ENCODE measurements around the gene CCL22. TPM values are rescaled to one million over a fixed set of nuclear protein-coding genes. Genes with fewer than 3 reads are reported as not detected.
"Not testable (repeated sequence)": the region's sequence is repeated elsewhere in the genome, so short reads cannot be mapped to it uniquely, and the experiment has no call there.

The CCL22 gene
- total RNA-seq, 2 donors from 2014 or later, result 0.24 to 1.7 TPM

DNA sequence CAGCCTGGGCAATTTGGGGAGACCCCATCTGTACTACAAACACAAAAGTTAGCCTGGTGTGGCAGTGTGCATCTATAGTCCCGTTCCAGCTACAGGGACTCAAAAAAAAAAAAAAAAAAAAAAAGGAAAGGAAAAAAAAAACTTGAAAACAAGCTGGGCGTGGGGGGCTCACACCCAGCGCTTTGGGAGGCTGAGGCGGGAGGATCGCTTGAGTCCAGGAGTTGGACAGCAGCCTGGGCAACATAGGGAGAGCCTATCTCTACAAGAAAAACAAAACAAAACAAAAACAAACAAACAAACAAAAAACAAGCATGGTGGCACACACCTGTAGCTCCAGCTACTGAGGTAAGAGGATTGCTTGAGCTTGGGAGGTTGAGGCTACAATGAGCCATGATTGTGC lies 33.1 kb downstream of the CCL22 start:
- H3K4me1 ChIP-seq, result no peaks in the 10 kb centered on the region
- DNase-seq, result no peak
- no peak overlapping the region for H3K9ac ChIP-seq (ENCODE audit: low read depth in 2 of 2, low read length in 2 of 2)
- no peak overlapping the region for H3K27ac ChIP-seq
- no peaks in the 10 kb centered on the region for H3K9me3 ChIP-seq
- no peak overlapping the region for H3K4me3 ChIP-seq
- TF ChIP-seq, protein P1, sequence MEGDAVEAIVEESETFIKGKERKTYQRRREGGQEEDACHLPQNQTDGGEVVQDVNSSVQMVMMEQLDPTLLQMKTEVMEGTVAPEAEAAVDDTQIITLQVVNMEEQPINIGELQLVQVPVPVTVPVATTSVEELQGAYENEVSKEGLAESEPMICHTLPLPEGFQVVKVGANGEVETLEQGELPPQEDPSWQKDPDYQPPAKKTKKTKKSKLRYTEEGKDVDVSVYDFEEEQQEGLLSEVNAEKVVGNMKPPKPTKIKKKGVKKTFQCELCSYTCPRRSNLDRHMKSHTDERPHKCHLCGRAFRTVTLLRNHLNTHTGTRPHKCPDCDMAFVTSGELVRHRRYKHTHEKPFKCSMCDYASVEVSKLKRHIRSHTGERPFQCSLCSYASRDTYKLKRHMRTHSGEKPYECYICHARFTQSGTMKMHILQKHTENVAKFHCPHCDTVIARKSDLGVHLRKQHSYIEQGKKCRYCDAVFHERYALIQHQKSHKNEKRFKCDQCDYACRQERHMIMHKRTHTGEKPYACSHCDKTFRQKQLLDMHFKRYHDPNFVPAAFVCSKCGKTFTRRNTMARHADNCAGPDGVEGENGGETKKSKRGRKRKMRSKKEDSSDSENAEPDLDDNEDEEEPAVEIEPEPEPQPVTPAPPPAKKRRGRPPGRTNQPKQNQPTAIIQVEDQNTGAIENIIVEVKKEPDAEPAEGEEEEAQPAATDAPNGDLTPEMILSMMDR (IDR thresholded peaks at IDR 0.05), result no peak
- no peaks in the 10 kb centered on the region for H3K36me3 ChIP-seq
- H3K27me3 ChIP-seq, result no peaks in the 10 kb centered on the region
- intact Hi-C loops (cut with DNase I), result no loop called here

DNA sequence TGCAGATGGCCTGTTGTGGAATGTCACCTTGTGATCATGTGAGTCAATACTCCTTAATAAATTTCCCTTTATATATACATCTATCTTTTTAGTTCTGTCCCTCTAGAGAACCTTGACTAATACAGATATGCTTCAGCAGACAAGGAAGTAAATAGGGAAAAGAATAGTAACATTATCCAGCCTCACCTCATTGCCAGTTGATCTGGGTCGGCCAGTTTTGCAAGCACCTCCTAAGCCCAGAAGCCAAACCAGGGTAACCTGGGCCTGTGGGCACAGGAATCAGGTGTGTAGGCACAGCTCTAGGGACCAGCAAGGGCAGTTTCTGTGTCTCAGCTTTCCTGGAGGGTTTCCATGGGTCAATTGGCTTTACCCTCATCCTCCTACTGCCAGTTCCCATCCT lies 34.1 kb downstream of the CCL22 start:
- intact Hi-C loops (cut with DNase I), result no loop called here
- Histone ChIP-seq H3K4me3 (no peak overlapping the region), H3K27ac (no peak overlapping the region), H3K36me3 (no peaks in the 10 kb centered on the region), H3K9ac (ENCODE audit: low read depth in 2 of 2, low read length in 2 of 2) (no peak overlapping the region), H3K9me3 (no peaks in the 10 kb centered on the region), H3K4me1 (no peaks in the 10 kb centered on the region), H3K27me3 (no peaks in the 10 kb centered on the region)
- TF ChIP-seq, protein P1 (IDR thresholded peaks at IDR 0.05), result no peak
- no peak for DNase-seq

DNA sequence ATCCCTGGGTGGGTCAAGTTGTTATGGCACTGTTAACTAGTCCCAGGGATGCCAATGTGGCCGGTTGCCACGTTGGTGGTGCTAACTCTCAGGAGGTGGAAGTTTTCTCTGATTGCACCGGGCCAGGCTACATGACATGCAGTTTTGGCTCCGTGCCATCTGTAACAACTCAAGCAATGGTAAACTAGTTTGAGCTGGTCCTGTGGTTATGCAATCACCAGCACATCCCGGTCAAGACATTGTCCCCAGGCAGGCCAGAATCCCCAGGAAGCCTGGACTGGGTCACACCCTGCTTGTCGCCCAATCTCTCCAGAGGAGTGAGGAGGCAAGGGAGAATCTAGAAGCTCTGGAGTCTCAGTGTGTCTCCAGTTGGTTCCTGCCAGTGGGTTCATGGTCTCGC lies 35.9 kb downstream of the CCL22 start:
- Histone ChIP-seq H3K27ac (no peak overlapping the region), H3K4me1 (no peaks in the 10 kb centered on the region), H3K9me3 (no peaks in the 10 kb centered on the region), H3K36me3 (no peaks in the 10 kb centered on the region), H3K4me3 (no peak overlapping the region), H3K9ac (ENCODE audit: low read depth in 2 of 2, low read length in 2 of 2) (no peak overlapping the region), H3K27me3 (no peaks in the 10 kb centered on the region)
- DNase-seq, result peak; percentile 76
- TF ChIP-seq, protein P1 (IDR thresholded peaks at IDR 0.05), result no peak
- intact Hi-C loops (cut with DNase I), result no loop called here

DNA sequence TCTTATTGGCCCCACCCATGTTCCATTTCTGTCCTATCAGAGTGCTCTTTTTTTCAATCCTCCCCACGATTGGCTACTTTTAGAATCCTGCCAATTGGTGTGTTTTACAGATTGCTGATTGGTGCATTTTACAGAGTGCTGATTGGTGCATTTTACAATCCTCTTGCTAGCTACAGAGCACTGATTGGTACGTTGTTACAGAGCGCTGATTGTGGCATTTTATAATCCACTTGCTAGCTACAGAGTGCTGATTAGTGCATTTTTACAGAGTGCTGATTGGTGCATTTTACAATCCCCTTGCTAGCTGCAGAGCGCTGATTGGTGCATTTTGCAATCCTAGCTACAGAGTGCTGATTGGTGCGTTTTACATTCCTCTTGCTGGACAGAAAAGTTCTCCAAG lies 36.4 kb downstream of the CCL22 start:
- no peaks in the 10 kb centered on the region for H3K4me1 ChIP-seq
- H3K4me3 ChIP-seq, result no peak overlapping the region
- intact Hi-C loops (cut with DNase I), result no loop called here
- H3K27ac ChIP-seq, result no peak overlapping the region
- no peaks in the 10 kb centered on the region for H3K9me3 ChIP-seq
- no peaks in the 10 kb centered on the region for H3K36me3 ChIP-seq
- no peak overlapping the region for H3K9ac ChIP-seq (ENCODE audit: low read depth in 2 of 2, low read length in 2 of 2)
- DNase-seq, result no peak
- TF ChIP-seq, protein P1 (IDR thresholded peaks at IDR 0.05), result no peak
- H3K27me3 ChIP-seq, result no peaks in the 10 kb centered on the region

DNA sequence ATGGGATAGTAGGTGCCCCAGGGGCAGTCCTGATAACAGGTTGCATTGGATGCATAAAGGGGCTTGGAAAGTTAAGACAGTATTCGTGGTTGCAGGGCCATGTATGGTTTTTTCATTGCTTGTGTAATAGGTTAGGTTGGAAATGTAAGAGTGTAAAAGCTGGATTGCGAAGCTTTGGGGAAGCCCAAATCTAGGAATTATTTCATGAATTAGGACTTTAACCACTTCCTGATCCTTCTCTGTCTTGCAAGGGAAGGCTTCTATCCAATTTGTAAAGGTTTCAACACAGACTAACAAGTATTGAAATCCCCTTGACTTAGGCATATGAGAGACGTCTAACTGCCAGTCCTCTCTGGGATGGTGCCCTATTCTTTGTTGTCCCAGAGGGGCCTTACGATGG lies 38.2 kb downstream of the CCL22 start:
- no peak overlapping the region for H3K27ac ChIP-seq
- no peak for DNase-seq
- no peak overlapping the region for H3K4me3 ChIP-seq
- H3K27me3 ChIP-seq, result no peaks in the 10 kb centered on the region
- H3K9me3 ChIP-seq, result no peaks in the 10 kb centered on the region
- H3K36me3 ChIP-seq, result no peaks in the 10 kb centered on the region
- H3K4me1 ChIP-seq, result no peaks in the 10 kb centered on the region
- no peak overlapping the region for H3K9ac ChIP-seq (ENCODE audit: low read depth in 2 of 2, low read length in 2 of 2)
- TF ChIP-seq, protein P1 (IDR thresholded peaks at IDR 0.05), result no peak
- intact Hi-C loops (cut with DNase I), result no loop called here

DNA sequence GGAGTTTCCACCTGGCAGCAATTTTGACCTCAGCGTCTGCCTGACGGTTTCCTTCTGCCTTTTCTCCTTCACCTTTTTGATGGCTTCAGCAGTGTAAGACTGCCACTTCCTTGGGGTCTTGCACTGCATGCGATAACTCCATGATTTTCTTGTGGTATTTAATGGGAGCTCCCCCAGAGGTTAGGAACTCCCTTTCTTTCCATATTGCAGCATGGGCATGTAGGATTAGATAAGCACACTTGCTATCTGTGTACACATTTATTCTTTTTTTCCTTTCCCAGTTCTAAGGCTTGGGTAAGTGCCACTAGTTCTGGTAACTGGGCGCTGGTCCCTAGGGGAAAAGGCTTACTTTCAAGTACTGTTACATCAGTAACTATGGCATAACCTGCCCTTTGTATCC lies 38.9 kb downstream of the CCL22 start:
- H3K36me3 ChIP-seq; H3K9ac ChIP-seq (ENCODE audit: low read depth in 2 of 2, low read length in 2 of 2); H3K27ac ChIP-seq; H3K4me1 ChIP-seq; H3K27me3 ChIP-seq; H3K4me3 ChIP-seq; intact Hi-C loops (cut with DNase I); H3K9me3 ChIP-seq; DNase-seq: not testable (repeated sequence)
